HCT116 (cell line): ENCODE measurements around the gene DLX3. TPM values are rescaled to one million over a fixed set of nuclear protein-coding genes. Genes with fewer than 3 reads are reported as not detected.

Experiments
- ATAC-seq: fragments of 200-7000 bp; cut with Tn5 transposase; 2 replicates; pipeline ENCODE4 v1.9.1; 2020; ENCODE audit warnings: mild to moderate bottlenecking, moderate library complexity
- BruUV-seq: library from RNA; stranded (reverse); fragments of 400-500 nt; replicated peaks from 2 replicates; lab custom pipeline; 2021; lab: Mats Ljungman, UMichigan
- CTCF ChIA-PET: fragments of 300-600 bp; sonication (Branson Sonifier 250); formaldehyde crosslinking; loops from one replicate; lab custom pipeline; 2021; ENCODE audit warnings: antibody characterized with exemption; lab: Charles Lee
- POLR2A ChIA-PET: fragments of 300-600, 350-600 bp; sonication (Branson Sonifier 250); formaldehyde crosslinking; loops from one replicate; lab custom pipeline; 2021; ENCODE audit warnings: antibody characterized with exemption; lab: Charles Lee
- RAD21 ChIA-PET, 2 experiments: fragments of 300-600 bp; sonication (Branson Sonifier 250); formaldehyde crosslinking; loops; one replicate each; lab custom pipeline; 2023; ENCODE audit warnings: low total read pairs in 2 of 2; ENCODE audit not compliant: uncharacterized antibody in 2 of 2, unreplicated experiment in 2 of 2, low non-redundant PET in 1 of 2; lab: Charles Lee
- DNase-seq: peaks from one replicate; pipeline ENCODE4 v3.0.0-alpha.2; 2010; ENCODE audit warnings: low read depth, low spot score
- H2AFZ ChIP-seq: fragments of 200-600 bp; shearing (Covaris generic), sonication (generic); 2 replicates; pipeline ENCODE4 v1.6.1; 2017; ENCODE audit warnings: low read depth, mixed run types, mixed read lengths, antibody characterized with exemption, low read length; ENCODE audit not compliant: poor library complexity, severe bottlenecking
- H3K27ac ChIP-seq: 2 replicates; pipeline ENCODE4 v1.5.1; 2012; ENCODE audit warnings: low read depth, low read length
- H3K27me3 ChIP-seq: fragments of 200-600 bp; sonication (generic); 2 replicates; pipeline ENCODE4 v1.6.1; 2016; ENCODE audit warnings: mixed run types, low read length, mixed read lengths; ENCODE audit not compliant: insufficient read depth
- H3K36me3 ChIP-seq, 2 experiments: fragments of 200-500 bp in 1 of 2; fragments of 200-600 bp in 1 of 2; sonication (Bioruptor generic) in 1 of 2; sonication (generic) in 1 of 2; 2 replicates each; pipeline versions ENCODE4 v1.5.1 to v1.6.1; 2014 to 2016; ENCODE audit warnings: low read length in 2 of 2, inconsistent platforms in 1 of 2, mixed read lengths in 1 of 2, mixed run types in 1 of 2; ENCODE audit not compliant: insufficient read depth in 2 of 2, control insufficient read depth in 1 of 2
- H3K4me1 ChIP-seq, 2 experiments: fragments of 200-600 bp in 1 of 2; sonication (generic) in 1 of 2; 2 replicates each; pipeline versions ENCODE4 v1.5.1 to v1.6.1; 2012 to 2017; ENCODE audit warnings: low read length in 2 of 2, inconsistent platforms in 1 of 2, mild to moderate bottlenecking in 1 of 2, mixed read lengths in 1 of 2, mixed run types in 1 of 2, moderate library complexity in 1 of 2; ENCODE audit not compliant: insufficient read depth in 2 of 2, control insufficient read depth in 1 of 2
- H3K4me2 ChIP-seq: fragments of 200-600 bp; sonication (generic); 2 replicates; pipeline ENCODE4 v1.6.1; 2017; ENCODE audit warnings: mixed run types, low read length, mixed read lengths
- H3K4me3 ChIP-seq, 2 experiments: fragments of 200-600 bp in 1 of 2; sonication (generic) in 1 of 2; replicated peaks in 1 of 2; 2 replicates each; pipeline ENCODE4 v1.5.1; 2011 to 2016; ENCODE audit warnings: low read length in 2 of 2, control low read depth in 1 of 2, low read depth in 1 of 2, mild to moderate bottlenecking in 1 of 2, mixed read lengths in 1 of 2, mixed run types in 1 of 2
- H3K79me2 ChIP-seq: fragments of 200-600 bp; sonication (generic); 2 replicates; pipeline ENCODE4 v1.6.1; 2017; ENCODE audit warnings: mild to moderate bottlenecking, mixed run types, low read length, moderate library complexity, mixed read lengths; ENCODE audit not compliant: insufficient read depth
- H3K9ac ChIP-seq: fragments of 200-600 bp; sonication (generic); 2 replicates; pipeline ENCODE4 v1.6.1; 2016; ENCODE audit warnings: low read length, mixed read lengths
- H3K9me2 ChIP-seq: fragments of 200-600 bp; sonication (generic), shearing (Covaris generic); 2 replicates; pipeline ENCODE4 v1.6.1; 2017; ENCODE audit warnings: mixed run types, mild to moderate bottlenecking, moderate library complexity; ENCODE audit not compliant: insufficient read depth
- H3K9me3 ChIP-seq, 2 experiments: fragments of 200-500 bp in 1 of 2; fragments of 200-600 bp in 1 of 2; sonication (Bioruptor generic) in 1 of 2; sonication (generic) in 1 of 2; 2 replicates each; pipeline ENCODE4 v1.6.1; 2014 to 2017; ENCODE audit warnings: low read length in 2 of 2, mixed read lengths in 2 of 2, inconsistent platforms in 1 of 2, low read depth in 1 of 2, mild to moderate bottlenecking in 1 of 2, mixed run types in 1 of 2, moderate library complexity in 1 of 2; ENCODE audit not compliant: control insufficient read depth in 1 of 2, insufficient read depth in 1 of 2
- H4K20me1 ChIP-seq: fragments of 200-600 bp; sonication (generic), shearing (Covaris generic); 2 replicates; pipeline ENCODE4 v1.6.1; 2017; ENCODE audit warnings: mixed run types, mild to moderate bottlenecking, moderate library complexity; ENCODE audit not compliant: insufficient read depth
- CBX3 ChIP-seq: IDR thresholded peaks from 2 replicates; pipeline ENCODE4 v1.6.1; 2012; ENCODE audit warnings: low read depth
- ELF1 ChIP-seq: IDR thresholded peaks from 2 replicates; pipeline ENCODE4 v1.6.1; 2012; ENCODE audit warnings: low read depth, borderline replicate concordance
- EZH2 ChIP-seq: fragments of 200-600 bp; sonication (generic); IDR thresholded peaks from 2 replicates; pipeline ENCODE4 v1.6.1; 2017; ENCODE audit warnings: antibody characterized with exemption, mixed run types
- ZNF274 ChIP-seq: fragments of 200-500 bp; sonication (Bioruptor generic); IDR thresholded peaks from 2 replicates; pipeline ENCODE4 v1.6.1; 2014; ENCODE audit warnings: mild to moderate bottlenecking, low read depth, low read length, inconsistent platforms
- intact Hi-C: fragments of 100-400 bp; cut with micrococcal nuclease; formaldehyde crosslinking; loops from 2 replicates; pipeline ENCODE4 v1.10.0; 2022
- total RNA-seq: library from RNA; stranded (reverse); gene quantifications from one replicate; pipeline ENCODE4 v1.2.1, GENCODE V29; 2021; ENCODE audit not compliant: unreplicated experiment
- TF ChIP-seq, protein P1 (sequence below): IDR thresholded peaks from 2 replicates; pipeline ENCODE4 v1.6.1; 2012
- TF ChIP-seq, protein P2 (sequence below): IDR thresholded peaks from 2 replicates; pipeline ENCODE4 v1.6.1; 2011; ENCODE audit warnings: mild to moderate bottlenecking, low read length, moderate library complexity; ENCODE audit not compliant: insufficient replicate concordance; ENCODE audit errors: extremely low read depth

DLX3 gene
- total RNA-seq, 1 experiment from 2014 or later = not detected

DNA sequence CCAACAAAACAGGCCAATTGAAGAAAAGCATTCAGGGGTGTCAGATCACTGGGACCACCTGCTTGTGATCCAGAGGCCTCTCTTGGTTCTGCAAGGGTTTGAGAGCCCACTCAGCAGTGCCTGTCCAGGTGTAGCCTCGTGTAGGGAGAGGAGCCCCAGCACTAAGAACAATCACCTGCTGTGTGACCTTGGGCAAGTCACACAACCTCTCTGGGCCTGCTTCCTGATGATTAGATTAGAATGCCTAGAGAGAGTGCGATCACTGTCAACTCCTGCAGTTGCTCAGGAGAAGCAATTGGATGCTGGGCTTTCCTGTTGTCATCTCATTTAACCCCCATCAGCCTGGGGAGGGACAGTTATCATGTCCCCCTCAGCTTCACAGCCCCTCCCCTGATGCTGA is 10.2 kb downstream of the DLX3 start:
- no peaks in the 10 kb centered on the region for H4K20me1 ChIP-seq
- no peaks in the 10 kb centered on the region for H3K9me3 ChIP-seq
- H3K9ac ChIP-seq = no peak overlapping the region
- no peak overlapping the region for H3K27ac ChIP-seq
- no peak overlapping the region for H3K4me2 ChIP-seq
- DNase-seq (no peak), ATAC-seq (no peak)
- TF ChIP-seq, protein P1, sequence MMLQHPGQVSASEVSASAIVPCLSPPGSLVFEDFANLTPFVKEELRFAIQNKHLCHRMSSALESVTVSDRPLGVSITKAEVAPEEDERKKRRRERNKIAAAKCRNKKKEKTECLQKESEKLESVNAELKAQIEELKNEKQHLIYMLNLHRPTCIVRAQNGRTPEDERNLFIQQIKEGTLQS = no peak
- TF ChIP-seq ELF1 = no peak
- no peak overlapping the region for H2AFZ ChIP-seq
- POLR2A ChIA-PET = no interaction called here
- H3K36me3 ChIP-seq = no peaks in the 10 kb centered on the region
- H3K79me2 ChIP-seq = no peaks in the 10 kb centered on the region
- no peak overlapping the region for H3K4me3 ChIP-seq
- peaks cover 12% of the 10 kb centered on the region; the same call in 1 of the 2 replicates for H3K27me3 ChIP-seq
- intact Hi-C loops = no loop called here
- no peaks in the 10 kb centered on the region for H3K9me2 ChIP-seq
- CTCF ChIA-PET = interaction anchor here (0.9 to 1.2 kb wide), 3 partner anchors 12 to 33 kb away, joined by 3 to 6 read pairs (median 4); no protein-coding TSS in a partner anchor
- no TSS peak for BruUV-seq
- peaks cover 4 to 9% of the 10 kb centered on the region in 2 experiments; a peak in 2 of 4 replicates for H3K4me1 ChIP-seq
- RAD21 ChIA-PET = no interaction called here

DNA sequence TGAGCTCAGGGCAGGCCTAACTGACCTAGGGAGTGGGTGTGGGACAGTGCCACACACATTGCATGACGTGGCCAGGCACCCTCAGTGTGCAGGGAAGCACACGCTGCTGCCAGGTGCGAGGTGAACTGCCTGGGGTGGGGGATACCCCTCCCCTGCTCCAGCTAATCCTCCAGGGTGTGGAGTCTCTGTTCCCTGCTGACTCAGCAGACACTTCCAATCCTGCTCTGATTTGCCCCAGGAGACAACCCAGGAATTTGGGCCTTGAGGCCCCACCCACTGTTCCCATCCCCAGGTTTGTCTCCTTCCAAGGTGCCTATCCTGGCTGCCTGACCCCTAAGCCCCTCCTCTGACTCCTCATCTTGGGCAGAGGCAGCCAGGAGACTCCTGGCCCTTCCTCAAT is 10.7 kb downstream of the DLX3 start:
- Histone ChIP-seq H2AFZ (no peak overlapping the region), H3K4me3 (no peak overlapping the region), H3K9me2 (no peaks in the 10 kb centered on the region), H4K20me1 (no peaks in the 10 kb centered on the region), H3K9ac (no peak overlapping the region), H3K36me3 (no peaks in the 10 kb centered on the region), H3K9me3 (no peaks in the 10 kb centered on the region), H3K27me3 (peaks cover 12% of the 10 kb centered on the region; the same call in 1 of the 2 replicates), H3K4me2 (no peak overlapping the region), H3K27ac (no peak overlapping the region), H3K4me1 (peaks cover 4 to 9% of the 10 kb centered on the region in 2 experiments; a peak in 2 of 4 replicates), H3K79me2 (no peaks in the 10 kb centered on the region)
- TF ChIP-seq CBX3 = no peak
- no peak for TF ChIP-seq ZNF274
- no peak for TF ChIP-seq EZH2
- TF ChIP-seq, protein P2, sequence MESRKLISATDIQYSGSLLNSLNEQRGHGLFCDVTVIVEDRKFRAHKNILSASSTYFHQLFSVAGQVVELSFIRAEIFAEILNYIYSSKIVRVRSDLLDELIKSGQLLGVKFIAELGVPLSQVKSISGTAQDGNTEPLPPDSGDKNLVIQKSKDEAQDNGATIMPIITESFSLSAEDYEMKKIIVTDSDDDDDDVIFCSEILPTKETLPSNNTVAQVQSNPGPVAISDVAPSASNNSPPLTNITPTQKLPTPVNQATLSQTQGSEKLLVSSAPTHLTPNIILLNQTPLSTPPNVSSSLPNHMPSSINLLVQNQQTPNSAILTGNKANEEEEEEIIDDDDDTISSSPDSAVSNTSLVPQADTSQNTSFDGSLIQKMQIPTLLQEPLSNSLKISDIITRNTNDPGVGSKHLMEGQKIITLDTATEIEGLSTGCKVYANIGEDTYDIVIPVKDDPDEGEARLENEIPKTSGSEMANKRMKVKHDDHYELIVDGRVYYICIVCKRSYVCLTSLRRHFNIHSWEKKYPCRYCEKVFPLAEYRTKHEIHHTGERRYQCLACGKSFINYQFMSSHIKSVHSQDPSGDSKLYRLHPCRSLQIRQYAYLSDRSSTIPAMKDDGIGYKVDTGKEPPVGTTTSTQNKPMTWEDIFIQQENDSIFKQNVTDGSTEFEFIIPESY = no peak
- ChIA-PET CTCF (interaction anchor here (1.2 to 1.4 kb wide), 3 partner anchors 13 to 32 kb away, joined by 3 to 6 read pairs (median 5); no protein-coding TSS in a partner anchor), RAD21 (no interaction called here), POLR2A (no interaction called here)
- no TSS peak for BruUV-seq
- DNase-seq = no peak
- ATAC-seq = no peak
- intact Hi-C loops = no loop called here
